HepG2 (cell line): ENCODE data around the gene HES7. TPM values are rescaled to one million over a fixed set of nuclear protein-coding genes. Genes with fewer than 3 reads are reported as not detected.

Experiments used
- BCL6 ChIP-seq: IDR thresholded peaks from 2 replicates; pipeline ENCODE4 v1.6.1; 2016; ENCODE audit warnings: missing genetic modification reagents, missing compliant biosample characterization
- BCLAF1 ChIP-seq: fragments of 450-650 bp; IDR thresholded peaks from 2 replicates; pipeline ENCODE4 v1.6.1; 2017; ENCODE audit warnings: mild to moderate bottlenecking
- CENPT ChIP-seq: sonication (generic); formaldehyde crosslinking; IDR thresholded peaks from 2 replicates; pipeline ENCODE4 v1.8.0; 2022; ENCODE audit warnings: low read depth, mild to moderate bottlenecking, moderate library complexity, missing genetic modification reagents
- FOXA1 ChIP-seq, 2 experiments: fragments of 450-650 bp in 1 of 2; sonication (generic) in 1 of 2; formaldehyde crosslinking in 1 of 2; IDR thresholded peaks; 2 replicates each; pipeline versions ENCODE4 v1.4.0 to v1.6.1; 2016 to 2020; ENCODE audit warnings: missing genetic modification reagents in 1 of 2
- FOXA3 ChIP-seq: IDR thresholded peaks from 2 replicates; pipeline ENCODE4 v1.6.1; 2016; ENCODE audit warnings: missing genetic modification reagents, missing compliant biosample characterization
- NR3C1 ChIP-seq: sonication (generic); formaldehyde crosslinking; IDR thresholded peaks from 2 replicates; pipeline ENCODE4 v1.4.0; 2020; ENCODE audit warnings: missing genetic modification reagents
- ONECUT2 ChIP-seq: sonication (generic); formaldehyde crosslinking; IDR thresholded peaks from 2 replicates; pipeline ENCODE4 v1.4.0; 2020; ENCODE audit warnings: missing genetic modification reagents
- PATZ1 ChIP-seq: sonication (generic); formaldehyde crosslinking; IDR thresholded peaks from 2 replicates; pipeline ENCODE4 v1.4.0; 2020; ENCODE audit warnings: missing genetic modification reagents
- SAP130 ChIP-seq: IDR thresholded peaks from 2 replicates; pipeline ENCODE4 v1.6.1; 2016; ENCODE audit warnings: low read depth
- SMARCE1 ChIP-seq: fragments of 450-650 bp; IDR thresholded peaks from 2 replicates; pipeline ENCODE4 v1.6.1; 2017; ENCODE audit warnings: borderline replicate concordance
- STAT5B ChIP-seq: sonication (generic); formaldehyde crosslinking; IDR thresholded peaks from 2 replicates; pipeline ENCODE4 v1.4.0; 2020; ENCODE audit warnings: missing genetic modification reagents
- ZC3H13 ChIP-seq: sonication (generic); formaldehyde crosslinking; IDR thresholded peaks from 2 replicates; pipeline ENCODE4 v1.8.1; 2023; ENCODE audit warnings: mild to moderate bottlenecking, missing genetic modification reagents, moderate library complexity
- ZNF550 ChIP-seq: sonication (generic); formaldehyde crosslinking; IDR thresholded peaks from 2 replicates; pipeline ENCODE4 v1.4.0; 2020; ENCODE audit warnings: mild to moderate bottlenecking, missing genetic modification reagents, borderline replicate concordance
- ZNF562 ChIP-seq: sonication (generic); formaldehyde crosslinking; IDR thresholded peaks from 2 replicates; pipeline ENCODE4 v1.8.0; 2022; ENCODE audit warnings: missing genetic modification reagents, borderline replicate concordance
- ZNF564 ChIP-seq: sonication (generic); formaldehyde crosslinking; IDR thresholded peaks from 2 replicates; pipeline ENCODE4 v1.8.1; 2023; ENCODE audit warnings: mild to moderate bottlenecking, missing genetic modification reagents
- polyA plus RNA-seq, 8 experiments: library from polyadenylated mRNA; depleted of rRNA in 3 of 8; stranded (reverse) in 7 of 8; unstranded in 1 of 8; fragments of >200 nt; fragmentation: Illumina TruSeq in 4 of 8; extraction: Trizol in 4 of 8; gene quantifications; 2 replicates each; pipeline versions ENCODE4 v1.2.1 to v1.2.3, GENCODE V29; 2011 to 2016; ENCODE audit warnings: low read depth in 4 of 8, missing spikeins in 1 of 8, mixed read lengths in 1 of 8; ENCODE audit not compliant: insufficient read depth in 1 of 8
- total RNA-seq, 5 experiments: library from RNA; depleted of rRNA; stranded (reverse); fragments of >200 nt; fragmentation: Illumina TruSeq; extraction: Trizol; gene quantifications; 2 replicates each; pipeline ENCODE4 v1.2.3, GENCODE V29; 2016; ENCODE audit warnings: low read depth in 1 of 5
- TF ChIP-seq, protein P1 (sequence below): sonication (generic); formaldehyde crosslinking; IDR thresholded peaks from 2 replicates; pipeline ENCODE4 v1.5.1; 2020; ENCODE audit warnings: mild to moderate bottlenecking, moderate library complexity, missing genetic modification reagents
- TF ChIP-seq, protein P2 (sequence below): sonication (generic); formaldehyde crosslinking; IDR thresholded peaks from 2 replicates; pipeline ENCODE4 v1.4.0; 2020; ENCODE audit warnings: missing genetic modification reagents, mild to moderate bottlenecking, borderline replicate concordance
- TF ChIP-seq, protein P3 (sequence below): sonication (generic); formaldehyde crosslinking; IDR thresholded peaks from 2 replicates; pipeline ENCODE4 v1.4.0; 2020; ENCODE audit warnings: missing genetic modification reagents, borderline replicate concordance

Gene HES7
- total and polyA plus RNA-seq, 2 of the 13 experiments (the other 11 are each of a cell fraction or from before 2014, with no cell fraction given), result not detected

DNA sequence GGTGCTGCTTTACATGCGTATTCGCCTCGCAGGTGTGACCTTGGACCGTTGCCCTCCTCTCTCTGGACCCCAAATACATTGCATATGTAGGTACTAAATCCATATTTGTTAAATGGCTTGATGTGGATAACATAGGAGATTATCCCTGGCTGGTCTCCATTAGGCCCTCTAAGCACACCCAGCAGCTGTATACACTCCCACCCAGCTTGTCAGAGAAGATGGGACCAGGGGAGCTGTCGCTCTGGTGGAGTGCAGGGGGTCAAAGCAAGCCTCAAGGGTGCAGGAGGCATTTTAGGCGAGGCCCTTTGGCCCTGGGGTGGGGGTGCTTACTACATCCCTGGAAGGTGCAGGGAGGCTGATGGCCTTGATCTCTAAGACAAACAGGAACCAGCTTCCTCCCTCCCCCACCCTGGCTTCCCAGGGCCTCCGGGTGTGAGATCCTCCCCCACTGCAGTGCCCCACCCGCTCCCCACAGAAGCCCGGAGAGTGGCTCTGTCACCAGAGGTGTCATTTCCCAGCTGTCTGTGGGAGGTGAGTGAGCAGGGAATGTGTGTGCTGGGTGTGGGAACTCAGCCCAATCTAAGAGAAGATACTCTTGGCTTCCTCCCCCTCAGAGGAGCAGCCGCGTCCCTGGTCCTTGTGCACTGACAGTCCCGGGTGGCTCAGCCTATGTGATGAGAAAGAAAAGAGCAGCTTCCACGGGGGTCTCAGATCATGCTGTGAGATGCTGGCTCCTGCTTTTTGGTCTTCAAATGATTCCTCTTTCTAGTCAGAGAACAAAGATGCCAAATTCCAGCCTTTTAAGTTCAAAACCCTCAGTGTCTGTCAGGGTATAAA, 40.3 kb upstream of the HES7 start (continued):
- no peak for TF ChIP-seq BCLAF1
- peak; percentile 84 for TF ChIP-seq BCL6 (CRISPR knock-in tag)
- peak; percentile 63 for TF ChIP-seq SAP130 (CRISPR knock-in tag)
- no peak for TF ChIP-seq NR3C1 (CRISPR knock-in tag)
- TF ChIP-seq ZC3H13 (CRISPR knock-in tag), result no peak
- TF ChIP-seq, protein P1, sequence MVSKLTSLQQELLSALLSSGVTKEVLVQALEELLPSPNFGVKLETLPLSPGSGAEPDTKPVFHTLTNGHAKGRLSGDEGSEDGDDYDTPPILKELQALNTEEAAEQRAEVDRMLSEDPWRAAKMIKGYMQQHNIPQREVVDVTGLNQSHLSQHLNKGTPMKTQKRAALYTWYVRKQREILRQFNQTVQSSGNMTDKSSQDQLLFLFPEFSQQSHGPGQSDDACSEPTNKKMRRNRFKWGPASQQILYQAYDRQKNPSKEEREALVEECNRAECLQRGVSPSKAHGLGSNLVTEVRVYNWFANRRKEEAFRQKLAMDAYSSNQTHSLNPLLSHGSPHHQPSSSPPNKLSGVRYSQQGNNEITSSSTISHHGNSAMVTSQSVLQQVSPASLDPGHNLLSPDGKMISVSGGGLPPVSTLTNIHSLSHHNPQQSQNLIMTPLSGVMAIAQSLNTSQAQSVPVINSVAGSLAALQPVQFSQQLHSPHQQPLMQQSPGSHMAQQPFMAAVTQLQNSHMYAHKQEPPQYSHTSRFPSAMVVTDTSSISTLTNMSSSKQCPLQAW (CRISPR knock-in tag), result 0 out of 2 replicates have a peak, but pooled peaks have one; percentile 16
- no peak for TF ChIP-seq ZNF550 (CRISPR knock-in tag)
- TF ChIP-seq, protein P2, sequence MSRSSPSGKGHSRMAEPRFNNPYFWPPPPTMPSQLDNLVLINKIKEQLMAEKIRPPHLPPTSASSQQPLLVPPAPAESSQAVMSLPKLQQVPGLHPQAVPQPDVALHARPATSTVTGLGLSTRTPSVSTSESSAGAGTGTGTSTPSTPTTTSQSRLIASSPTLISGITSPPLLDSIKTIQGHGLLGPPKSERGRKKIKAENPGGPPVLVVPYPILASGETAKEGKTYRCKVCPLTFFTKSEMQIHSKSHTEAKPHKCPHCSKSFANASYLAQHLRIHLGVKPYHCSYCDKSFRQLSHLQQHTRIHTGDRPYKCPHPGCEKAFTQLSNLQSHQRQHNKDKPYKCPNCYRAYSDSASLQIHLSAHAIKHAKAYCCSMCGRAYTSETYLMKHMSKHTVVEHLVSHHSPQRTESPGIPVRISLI (CRISPR knock-in tag), result peak; percentile 59; the same call in 1 of the 2 replicates
- TF ChIP-seq CENPT (CRISPR knock-in tag), result no peak
- no peak for TF ChIP-seq SMARCE1
- peak; percentile 53 for TF ChIP-seq FOXA3 (CRISPR knock-in tag)
- no peak for TF ChIP-seq ZNF562 (CRISPR knock-in tag)
- TF ChIP-seq STAT5B (CRISPR knock-in tag), result no peak
- TF ChIP-seq ZNF564 (CRISPR knock-in tag), result no peak
- TF ChIP-seq, protein P3, sequence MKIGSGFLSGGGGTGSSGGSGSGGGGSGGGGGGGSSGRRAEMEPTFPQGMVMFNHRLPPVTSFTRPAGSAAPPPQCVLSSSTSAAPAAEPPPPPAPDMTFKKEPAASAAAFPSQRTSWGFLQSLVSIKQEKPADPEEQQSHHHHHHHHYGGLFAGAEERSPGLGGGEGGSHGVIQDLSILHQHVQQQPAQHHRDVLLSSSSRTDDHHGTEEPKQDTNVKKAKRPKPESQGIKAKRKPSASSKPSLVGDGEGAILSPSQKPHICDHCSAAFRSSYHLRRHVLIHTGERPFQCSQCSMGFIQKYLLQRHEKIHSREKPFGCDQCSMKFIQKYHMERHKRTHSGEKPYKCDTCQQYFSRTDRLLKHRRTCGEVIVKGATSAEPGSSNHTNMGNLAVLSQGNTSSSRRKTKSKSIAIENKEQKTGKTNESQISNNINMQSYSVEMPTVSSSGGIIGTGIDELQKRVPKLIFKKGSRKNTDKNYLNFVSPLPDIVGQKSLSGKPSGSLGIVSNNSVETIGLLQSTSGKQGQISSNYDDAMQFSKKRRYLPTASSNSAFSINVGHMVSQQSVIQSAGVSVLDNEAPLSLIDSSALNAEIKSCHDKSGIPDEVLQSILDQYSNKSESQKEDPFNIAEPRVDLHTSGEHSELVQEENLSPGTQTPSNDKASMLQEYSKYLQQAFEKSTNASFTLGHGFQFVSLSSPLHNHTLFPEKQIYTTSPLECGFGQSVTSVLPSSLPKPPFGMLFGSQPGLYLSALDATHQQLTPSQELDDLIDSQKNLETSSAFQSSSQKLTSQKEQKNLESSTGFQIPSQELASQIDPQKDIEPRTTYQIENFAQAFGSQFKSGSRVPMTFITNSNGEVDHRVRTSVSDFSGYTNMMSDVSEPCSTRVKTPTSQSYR (CRISPR knock-in tag), result peak; percentile 96
- TF ChIP-seq ONECUT2, result no peak
- peak; percentile 94 for TF ChIP-seq PATZ1
- no peak for TF ChIP-seq FOXA1 (IDR thresholded peaks at IDR 0.05)
- TF ChIP-seq FOXA1 (CRISPR knock-in tag; IDR thresholded peaks at IDR 0.05), result 0 out of 2 replicates have a peak, but pooled peaks have one; percentile 18
